ENCODE measurements around the gene WRAP73.
"Not testable (repeated sequence)": the region's sequence is repeated elsewhere in the genome, so short reads cannot be mapped to it uniquely, and the experiment has no call there.

The WRAP73 gene

DNA sequence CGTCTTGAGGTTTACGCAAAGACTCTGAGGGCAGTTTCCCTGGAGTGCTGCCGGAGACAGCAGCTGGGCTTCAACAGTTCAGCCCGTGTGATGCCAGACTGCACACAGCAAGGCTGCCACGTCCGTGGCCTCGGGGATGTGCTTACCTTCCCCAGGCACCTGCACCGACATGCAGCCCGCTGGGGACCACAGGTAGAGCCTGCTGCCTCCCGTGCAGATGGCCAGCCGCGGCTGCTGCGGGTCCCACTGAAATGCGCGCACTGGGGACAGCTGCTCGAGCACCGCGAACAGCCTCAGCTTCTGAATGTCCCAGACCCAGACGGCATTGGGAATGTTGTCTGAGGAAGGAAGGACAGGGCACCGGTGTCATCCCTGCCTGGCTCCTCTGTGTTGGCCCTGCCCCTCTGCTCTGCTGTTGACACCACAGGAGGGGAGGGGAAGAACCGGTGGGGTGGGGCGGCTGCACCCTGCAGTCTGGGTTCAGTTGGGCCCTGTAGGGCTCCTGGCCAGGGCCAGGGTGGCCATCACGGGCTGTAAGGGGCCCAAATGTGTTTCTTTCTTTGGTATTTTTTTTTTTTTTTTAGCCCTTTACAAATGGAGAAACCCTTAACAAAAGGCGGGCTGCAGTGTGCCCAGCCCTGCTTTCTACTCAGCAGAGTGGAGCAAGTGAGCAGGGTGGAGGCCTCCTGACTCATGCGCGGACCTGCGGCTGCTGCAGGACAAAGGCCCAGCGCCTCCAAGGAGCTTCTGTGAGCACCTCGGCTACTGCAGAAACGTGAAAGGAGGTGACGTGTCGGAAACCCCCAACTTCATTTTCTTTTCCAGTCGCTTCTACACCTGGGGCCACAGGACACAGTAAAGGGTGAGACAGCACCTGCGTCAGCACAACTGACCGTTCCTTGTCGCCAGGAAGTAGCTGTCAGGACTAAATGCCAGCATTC lies 18.3 kb downstream of the WRAP73 start:
- DNase-seq (ENCODE audit: low read depth in 2 of 2): no peak

DNA sequence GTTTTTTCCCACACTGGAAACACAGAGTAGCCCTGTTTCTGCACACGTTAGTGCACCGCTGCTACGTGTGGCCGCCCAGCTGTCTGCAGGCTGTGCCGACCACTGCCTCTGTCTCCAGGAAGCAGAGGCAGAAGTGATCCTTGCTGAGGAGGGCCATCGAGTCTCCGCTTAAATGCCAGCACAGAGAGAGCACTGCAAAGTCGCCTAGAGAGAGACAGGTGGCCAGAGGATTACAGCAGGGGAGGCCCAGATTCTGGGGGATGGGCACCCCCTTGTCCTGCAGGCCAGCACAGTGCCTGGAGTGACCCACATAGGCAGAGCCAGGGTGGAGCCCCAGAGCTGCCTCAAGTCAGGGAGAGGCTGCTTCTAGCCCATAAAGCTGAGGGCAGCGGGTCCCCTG lies 19.0 kb downstream of the WRAP73 start:
- no peak for DNase-seq (ENCODE audit: low read depth in 2 of 2)

- DNase-seq (ENCODE audit: low read depth in 2 of 2): no peak
Observed at GRCh38 chr1:3630161-3630611, 19.7 kb downstream of the WRAP73 start.

GRCh38 chr1:3629561-3630160 lies 20.2 kb downstream of the WRAP73 start:
- DNase-seq (ENCODE audit: low read depth in 2 of 2): no peak

DNA sequence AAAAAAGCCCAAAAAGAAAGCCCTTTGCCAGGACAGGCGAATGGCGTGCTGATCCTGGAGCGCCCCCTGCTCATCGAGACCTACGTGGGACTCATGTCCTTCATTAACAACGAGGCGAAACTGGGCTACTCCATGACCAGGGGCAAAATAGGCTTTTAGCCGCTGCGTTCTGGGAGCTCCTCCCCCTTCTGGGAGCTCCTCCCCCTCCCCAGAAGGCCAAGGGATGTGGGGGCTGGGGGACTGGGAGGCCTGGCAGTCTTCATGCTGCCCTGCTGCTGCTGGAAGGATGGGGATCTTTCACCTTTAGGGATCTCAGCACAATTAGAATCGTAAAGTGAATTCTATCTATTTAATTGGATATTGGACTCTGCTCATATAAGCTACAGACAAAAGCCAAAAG lies 21.5 kb downstream of the WRAP73 start:
- DNase-seq (ENCODE audit: low read depth in 2 of 2): no peak

GRCh38 chr1:3627515-3628253 lies 22.2 kb downstream of the WRAP73 start:
- DNase-seq (ENCODE audit: low read depth in 2 of 2): no peak

DNA sequence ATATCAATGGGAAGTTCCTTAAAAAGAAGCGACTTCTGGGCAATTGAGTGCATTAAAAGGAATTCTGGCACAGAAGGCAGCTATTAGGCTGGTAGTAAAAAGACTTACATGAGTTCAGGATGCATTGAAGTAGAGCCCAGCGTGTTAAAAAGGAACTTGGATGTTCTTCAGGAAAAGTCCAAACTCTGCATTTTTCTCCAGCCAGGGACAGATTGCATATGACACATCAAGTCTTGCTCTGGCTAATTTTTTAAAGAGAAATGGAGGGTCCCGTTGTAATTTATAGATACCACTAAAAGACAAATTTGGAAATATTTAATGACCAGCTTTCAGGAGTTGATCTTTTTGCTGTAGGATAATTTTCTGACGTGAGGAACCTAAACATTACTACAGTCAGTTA lies 23.9 kb downstream of the WRAP73 start:
- no peak for DNase-seq (ENCODE audit: low read depth in 2 of 2)

DNA sequence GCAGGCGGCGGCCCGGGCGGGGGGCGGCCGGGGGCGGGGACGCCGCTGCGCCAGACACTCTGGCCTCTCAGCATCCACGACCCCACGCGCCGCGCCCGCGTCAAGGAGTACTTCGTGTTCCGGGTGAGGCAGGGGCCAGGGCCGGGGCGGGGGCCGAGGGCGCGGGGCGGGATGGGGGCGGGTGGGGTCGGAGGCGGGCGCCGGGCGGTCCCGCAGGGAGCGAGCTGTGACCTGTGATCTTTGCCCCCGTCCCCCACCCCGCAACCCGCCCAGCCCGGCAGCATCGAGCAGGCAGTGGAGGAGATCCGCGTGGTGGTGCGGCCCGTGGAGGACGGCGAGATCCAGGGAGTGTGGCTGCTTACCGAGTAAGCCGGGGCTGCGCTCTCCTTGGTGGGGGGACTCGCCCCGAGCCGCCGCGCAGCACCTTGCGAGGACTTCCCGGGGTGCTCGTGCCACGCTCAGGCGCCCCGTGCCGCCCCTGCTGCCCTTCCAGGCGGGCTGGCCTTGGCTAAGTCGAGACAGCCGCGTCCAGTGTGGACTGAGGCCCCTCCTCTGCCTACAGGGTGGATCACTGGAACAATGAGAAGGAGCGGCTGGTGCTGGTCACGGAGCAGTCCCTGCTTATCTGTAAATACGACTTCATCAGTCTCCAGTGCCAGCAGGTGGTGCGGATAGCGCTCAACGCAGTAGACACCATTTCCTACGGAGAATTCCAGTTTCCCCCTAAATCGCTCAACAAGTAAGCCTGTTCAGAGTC lies 24.6 kb downstream of the WRAP73 start:
- DNase-seq (ENCODE audit: low read depth in 2 of 2): no peak

DNA sequence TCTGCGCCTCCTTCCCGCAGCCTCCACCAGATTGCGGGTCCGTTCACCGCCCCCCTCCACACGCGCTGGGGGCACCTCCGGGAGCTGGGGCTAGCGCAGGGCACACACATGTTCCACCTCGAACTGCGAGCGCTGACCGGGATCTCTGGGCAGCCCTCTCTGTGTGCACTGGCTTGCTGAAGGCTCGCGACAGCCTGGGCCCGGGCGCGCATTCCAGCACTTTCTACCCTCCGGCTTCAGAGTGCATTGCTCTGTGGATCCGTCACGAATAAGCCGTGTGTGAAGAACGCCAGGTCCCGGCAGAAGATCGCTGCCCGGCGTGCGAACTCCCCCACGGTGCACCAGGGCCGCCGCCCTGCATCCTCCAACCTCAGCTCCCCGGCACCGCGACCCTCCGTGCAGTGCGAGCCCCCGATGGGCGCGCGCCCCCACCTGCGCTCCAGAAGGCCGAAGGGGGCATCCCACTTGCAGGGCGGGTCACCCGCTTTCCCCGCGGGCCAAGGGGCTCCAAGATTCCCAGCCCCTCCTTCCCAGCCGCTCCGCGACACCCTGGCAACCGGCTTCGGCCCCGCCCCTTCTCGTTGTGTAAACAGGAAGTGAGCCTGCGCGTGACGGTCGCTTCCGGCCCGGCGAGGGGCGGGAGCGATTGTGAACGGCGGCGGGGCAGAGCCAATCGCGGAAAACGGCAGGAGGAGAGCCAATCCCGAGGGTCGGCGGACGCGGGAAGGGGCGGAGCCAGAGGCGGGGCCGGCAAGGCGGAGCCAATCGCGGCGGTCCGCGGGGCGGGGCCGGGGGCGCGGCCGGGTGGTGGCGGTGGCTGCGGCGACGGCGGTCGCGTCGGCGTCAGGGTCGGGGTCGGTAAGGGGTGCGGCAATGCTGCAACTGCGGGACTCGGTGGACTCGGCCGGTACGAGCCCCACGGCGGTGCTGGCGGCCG lies 25.4 kb downstream of the WRAP73 start, which contains the start of gene TPRG1L:
Gene TPRG1L, plus strand, starts transcription at position 816 of the 937 bp plus-strand sequence. Its CDS starts 58 bp downstream, at position 874.
- DNase-seq (ENCODE audit: low read depth in 2 of 2): peak; percentile 96 to 97

GRCh38 chr1:3623441-3624199 lies 26.3 kb downstream of the WRAP73 start:
- DNase-seq (ENCODE audit: low read depth in 2 of 2): no peak

- not testable (repeated sequence) for DNase-seq (ENCODE audit: low read depth in 2 of 2)
Observed at GRCh38 chr1:3622102-3622501, 27.8 kb downstream of the WRAP73 start.

DNA sequence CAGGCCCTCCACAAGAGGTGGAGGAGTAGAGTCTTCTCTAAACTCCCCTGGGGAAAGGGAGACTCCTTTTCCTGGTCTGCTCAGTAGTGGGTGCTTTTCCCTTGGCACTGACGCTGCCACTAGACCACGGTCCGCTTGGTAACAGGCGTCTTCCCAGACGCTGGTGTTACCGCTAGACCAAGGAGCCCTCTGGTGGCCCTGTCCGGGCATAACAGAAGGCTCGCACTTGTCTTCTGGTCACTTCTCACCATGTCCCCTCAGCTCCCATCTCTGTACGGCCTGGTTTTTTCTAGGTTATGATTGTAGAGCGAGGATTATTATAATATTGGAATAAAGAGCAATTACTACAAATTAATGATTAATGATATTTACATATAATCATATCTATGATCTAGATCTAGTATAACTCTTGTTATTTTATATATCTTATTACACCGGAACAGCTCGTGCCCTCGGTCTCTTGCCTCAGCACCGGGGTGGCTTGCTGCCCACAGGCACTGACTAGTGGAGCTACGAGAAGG lies 28.7 kb downstream of the WRAP73 start:
- DNase-seq (ENCODE audit: low read depth in 2 of 2): not testable (repeated sequence)

DNA sequence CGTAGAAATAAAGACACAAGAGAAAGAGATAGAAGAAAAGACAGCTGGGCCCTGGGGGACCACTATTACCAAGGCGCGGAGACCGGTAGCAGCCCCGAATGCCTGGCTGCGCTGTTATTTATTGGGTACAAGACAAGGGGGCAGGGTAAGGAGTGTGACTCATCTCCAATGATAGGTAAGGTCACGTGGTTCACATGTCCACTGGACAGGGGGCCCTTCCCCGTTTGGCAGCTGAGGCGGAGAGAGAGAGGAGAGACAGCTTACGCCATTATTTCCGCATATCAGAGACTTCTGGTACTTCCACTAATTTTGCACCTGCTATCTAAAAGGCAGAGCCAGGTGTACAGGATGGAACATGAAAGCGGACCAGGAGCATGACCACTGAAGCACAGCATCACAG lies 29.2 kb downstream of the WRAP73 start:
- no peak for DNase-seq (ENCODE audit: low read depth in 2 of 2)

GRCh38 chr1:3618881-3619671 lies 30.8 kb downstream of the WRAP73 start:
- peak; percentile 56 to 60 for DNase-seq (ENCODE audit: low read depth in 2 of 2)

DNA sequence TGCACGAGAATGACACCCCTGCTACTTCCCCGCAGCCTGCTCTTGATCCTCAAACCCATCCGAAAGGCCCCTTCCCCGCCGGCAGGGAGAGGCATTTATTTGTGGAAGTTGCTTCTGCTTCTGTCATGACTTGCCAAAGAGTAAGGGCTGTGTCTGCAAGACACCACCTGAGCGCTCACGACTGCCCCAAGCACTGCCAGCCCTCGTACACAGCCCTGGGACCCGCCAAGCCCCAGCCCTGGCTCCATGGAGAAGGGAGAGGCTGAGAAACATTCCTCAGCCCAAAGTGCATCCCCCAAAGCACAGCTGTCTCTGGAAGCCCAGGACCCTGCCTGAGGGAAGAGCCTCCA lies 31.4 kb downstream of the WRAP73 start:
- no peak for DNase-seq (ENCODE audit: low read depth in 2 of 2)

DNA sequence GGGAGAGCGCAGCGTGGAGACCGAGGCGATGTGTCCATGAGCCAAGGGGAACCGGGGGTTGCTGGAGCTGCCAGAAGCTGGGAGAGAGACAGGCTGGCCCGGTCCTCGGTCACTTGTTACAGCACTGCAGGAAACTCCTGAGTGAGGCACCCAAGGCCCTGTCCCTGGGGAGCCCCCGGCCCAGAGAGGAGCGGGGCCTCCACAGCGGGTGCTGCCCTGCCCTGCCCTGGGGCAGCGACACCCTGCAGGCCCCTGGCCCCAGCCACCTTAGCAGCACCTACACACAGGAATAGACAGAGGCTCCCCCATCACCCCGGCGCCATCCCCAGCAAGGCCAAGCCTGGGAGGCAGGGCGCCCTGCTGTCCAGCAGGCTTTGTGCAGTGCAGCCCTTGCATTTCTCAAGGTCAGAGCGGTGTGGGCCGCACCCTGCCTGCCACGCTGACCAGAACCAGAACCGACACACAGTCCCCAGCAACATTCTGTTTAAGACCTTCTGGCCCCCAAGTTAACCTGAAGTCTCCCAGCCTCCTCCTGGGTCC lies 32.0 kb downstream of the WRAP73 start:
- DNase-seq (ENCODE audit: low read depth in 2 of 2): no peak

GRCh38 chr1:3616861-3617260 lies 33.0 kb downstream of the WRAP73 start:
- no peak for DNase-seq (ENCODE audit: low read depth in 2 of 2)

Data from stimulated activated CD8-positive, alpha-beta memory T cell treated with anti-CD3 and anti-CD28 coated beads, Interleukin-2, amount 100 ng/mL, for 1 hour (primary cell).